HG03521 (cell line): ENCODE data around the gene AMT.

Source experiments
- ATAC-seq: cut with Tn5 transposase; IDR thresholded peaks from one replicate; pipeline ENCODE4 v1.9.1; 2021; ENCODE audit warnings: mild to moderate bottlenecking, moderate library complexity; ENCODE audit not compliant: unreplicated experiment

Gene AMT

GRCh38 chr3:49389297-49389696 is 33.0 kb downstream of the AMT start:
- no peak for ATAC-seq

- no peak for ATAC-seq
Observed at GRCh38 chr3:49388289-49388820, 33.9 kb downstream of the AMT start.

GRCh38 chr3:49387721-49388120 is 34.6 kb downstream of the AMT start:
- no peak for ATAC-seq

GRCh38 chr3:49386056-49386756 is 36.1 kb downstream of the AMT start:
- ATAC-seq: no peak

GRCh38 chr3:49385617-49386016 is 36.7 kb downstream of the AMT start:
- ATAC-seq: no peak

- ATAC-seq: no peak
Observed at GRCh38 chr3:49383387-49383786, 38.9 kb downstream of the AMT start.

GRCh38 chr3:49378249-49378895 is 43.9 kb downstream of the AMT start:
- no peak for ATAC-seq

GRCh38 chr3:49377483-49377882 is 44.8 kb downstream of the AMT start:
- no peak for ATAC-seq

GRCh38 chr3:49371946-49372345 is 50.3 kb downstream of the AMT start:
- no peak for ATAC-seq

- no peak for ATAC-seq
Observed at GRCh38 chr3:49370585-49371290, 51.5 kb downstream of the AMT start.
